GM18498 (cell line): ENCODE data around the gene UNC5C.

Experiments
- ATAC-seq: cut with Tn5 transposase; IDR thresholded peaks from one replicate; pipeline ENCODE4 v1.9.1; 2021; ENCODE audit warnings: mild to moderate bottlenecking, moderate library complexity; ENCODE audit not compliant: unreplicated experiment

Gene UNC5C

DNA sequence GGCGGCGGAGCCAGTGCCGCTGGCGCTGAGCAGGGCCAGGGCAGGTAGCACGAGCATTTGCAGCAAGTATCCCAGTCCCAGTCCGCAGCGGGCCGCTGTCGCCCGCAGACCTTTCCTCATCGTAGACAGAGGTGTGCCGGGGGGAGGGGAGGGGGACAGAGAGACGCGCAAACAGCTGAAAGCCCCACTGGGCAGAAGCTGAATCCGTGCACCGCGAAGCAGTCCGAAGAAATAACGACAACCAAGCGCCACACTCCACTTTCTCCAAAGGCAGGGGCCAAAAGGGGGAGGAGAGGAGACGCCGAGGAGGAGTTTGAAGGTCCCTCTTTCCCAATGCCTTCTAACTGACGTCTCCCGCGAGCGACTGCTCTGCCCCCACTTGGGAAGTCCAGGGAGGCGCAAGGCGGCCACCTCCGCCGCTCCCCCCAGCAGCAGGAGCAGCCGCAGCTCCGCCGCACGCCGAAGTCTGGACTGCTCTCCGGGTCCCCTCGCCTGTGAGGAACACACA lies at the start of gene UNC5C:
UNC5C (minus strand) TSS at position 236 of the 508 bp plus-strand sequence.
- ATAC-seq: peak; percentile 1

- ATAC-seq: no peak
Measured at GRCh38 chr4:95596676-95597075, 47.9 kb upstream of the UNC5C start.

DNA sequence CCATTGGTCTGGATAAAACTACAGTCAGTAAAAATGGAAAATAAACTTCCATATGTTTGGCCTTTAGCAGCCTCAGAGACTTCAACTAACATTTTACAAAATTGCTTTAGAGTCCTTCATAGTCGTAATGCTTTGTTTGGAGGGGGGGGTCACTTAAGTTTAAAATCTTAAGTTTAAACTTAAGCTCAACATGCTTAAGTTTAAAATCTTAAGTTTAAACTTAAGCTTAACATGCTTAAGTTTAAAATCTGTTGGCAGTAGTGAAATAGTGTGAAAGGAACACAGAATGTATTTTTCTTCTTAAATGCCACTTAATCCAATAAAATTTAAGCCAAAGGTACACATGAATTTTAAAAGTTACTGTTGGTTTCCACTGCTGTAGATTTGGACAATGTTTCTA lies 45.9 kb upstream of the UNC5C start:
- ATAC-seq: no peak

DNA sequence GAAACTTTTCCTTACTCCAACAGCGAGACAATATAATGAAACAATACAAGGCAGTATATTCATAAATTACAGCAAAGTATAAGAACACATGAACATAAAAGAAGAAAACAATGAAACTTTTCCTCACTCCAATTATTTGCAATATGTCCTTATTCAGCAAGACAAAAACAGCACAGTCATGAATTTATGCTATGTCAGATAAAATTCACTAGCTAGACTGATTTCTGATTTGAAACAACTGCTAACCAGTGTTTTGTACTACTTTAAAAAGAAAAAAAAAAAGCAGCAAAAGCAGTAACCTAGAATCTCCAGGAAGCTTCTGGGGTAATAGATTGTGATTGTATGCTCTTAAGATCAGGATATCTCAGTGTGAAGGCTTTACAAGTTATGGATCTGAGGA lies 45.2 kb upstream of the UNC5C start:
- no peak for ATAC-seq

DNA sequence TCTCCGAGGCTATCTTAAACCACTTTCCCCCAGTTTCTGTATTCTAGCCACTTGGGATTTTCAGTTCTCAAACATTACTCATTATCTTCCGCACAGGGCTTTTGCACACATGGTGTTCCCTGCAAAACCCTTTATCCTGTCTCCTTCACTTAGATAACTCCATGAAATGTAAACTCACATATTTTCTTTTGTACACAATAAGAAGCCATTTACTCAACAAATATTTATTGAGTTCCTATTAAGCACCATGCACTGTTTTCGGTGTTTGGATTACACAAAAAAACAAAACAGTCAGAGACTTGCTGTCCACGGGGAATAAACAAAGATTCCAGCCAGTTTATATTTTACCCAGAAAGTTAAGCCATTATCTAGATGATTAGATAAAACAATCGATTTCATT lies 42.5 kb upstream of the UNC5C start:
- ATAC-seq: no peak

- ATAC-seq: no peak
Measured at GRCh38 chr4:95590615-95591014, 41.8 kb upstream of the UNC5C start.

DNA sequence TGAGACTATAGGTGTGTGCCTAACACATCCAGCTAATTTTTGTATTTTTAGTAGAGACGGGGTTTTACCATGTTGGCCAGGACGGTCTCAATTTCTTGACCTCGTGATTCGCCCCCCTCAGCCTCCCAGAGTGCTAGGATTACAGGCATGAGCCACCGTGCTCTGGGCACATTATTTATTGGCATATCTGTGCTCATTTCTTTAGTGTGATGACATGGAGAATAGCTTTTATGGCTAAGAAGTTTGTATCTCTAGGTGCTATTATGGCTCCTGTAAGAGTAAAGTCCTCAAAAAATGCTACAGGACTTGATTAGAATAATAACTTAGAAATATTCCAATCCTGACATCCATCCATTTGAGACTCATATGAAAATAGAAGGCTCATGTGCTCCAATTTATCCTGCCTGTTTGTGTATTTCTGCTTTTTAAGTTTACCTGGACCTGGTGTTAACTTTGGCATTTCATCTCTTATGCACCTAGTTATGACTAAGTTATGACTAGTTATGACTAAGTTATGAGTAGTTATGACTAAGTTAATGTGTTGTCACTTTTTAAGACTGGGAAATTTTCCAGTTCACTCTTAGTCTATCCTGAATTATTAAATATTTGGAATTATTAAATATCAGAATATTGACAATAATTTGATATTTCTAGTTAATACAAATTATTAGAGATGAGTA lies 36.4 kb upstream of the UNC5C start:
- ATAC-seq: no peak

GRCh38 chr4:95580226-95580625 lies 31.5 kb upstream of the UNC5C start:
- no peak for ATAC-seq

DNA sequence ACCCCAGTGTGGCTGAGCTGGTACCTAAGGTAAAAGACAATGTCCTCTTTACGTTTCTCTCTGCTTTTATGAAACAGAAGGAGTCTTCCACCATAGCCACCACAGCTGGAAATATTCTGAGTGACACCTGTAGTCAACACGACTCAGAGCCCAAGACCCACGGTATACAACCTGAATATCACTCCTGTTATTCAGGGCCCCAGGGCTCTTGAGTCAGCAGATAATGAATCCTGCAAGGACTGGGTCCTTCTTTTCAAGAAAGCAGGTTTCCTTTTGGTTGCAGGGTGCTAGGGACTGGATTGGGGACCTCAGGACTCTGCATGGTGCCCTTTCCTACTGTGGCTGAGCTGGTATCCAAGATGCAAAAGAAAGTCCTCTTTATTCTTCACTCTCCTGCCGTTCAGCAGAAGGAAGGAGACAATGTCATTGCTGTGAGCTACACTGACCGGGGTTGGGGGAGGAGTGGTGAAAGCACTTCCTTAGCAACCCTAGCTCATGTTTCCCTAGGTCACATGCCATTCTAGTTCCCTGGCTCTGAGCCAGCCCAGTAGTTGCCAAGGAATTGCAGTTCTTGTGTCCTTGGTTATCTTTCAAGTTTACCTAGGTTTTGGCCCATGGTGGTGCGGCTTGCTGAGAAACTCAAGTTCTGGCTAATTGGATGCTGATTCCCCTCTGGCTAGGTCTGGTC lies 23.7 kb upstream of the UNC5C start:
- ATAC-seq: no peak

GRCh38 chr4:95571577-95571976 lies 22.8 kb upstream of the UNC5C start:
- no peak for ATAC-seq

DNA sequence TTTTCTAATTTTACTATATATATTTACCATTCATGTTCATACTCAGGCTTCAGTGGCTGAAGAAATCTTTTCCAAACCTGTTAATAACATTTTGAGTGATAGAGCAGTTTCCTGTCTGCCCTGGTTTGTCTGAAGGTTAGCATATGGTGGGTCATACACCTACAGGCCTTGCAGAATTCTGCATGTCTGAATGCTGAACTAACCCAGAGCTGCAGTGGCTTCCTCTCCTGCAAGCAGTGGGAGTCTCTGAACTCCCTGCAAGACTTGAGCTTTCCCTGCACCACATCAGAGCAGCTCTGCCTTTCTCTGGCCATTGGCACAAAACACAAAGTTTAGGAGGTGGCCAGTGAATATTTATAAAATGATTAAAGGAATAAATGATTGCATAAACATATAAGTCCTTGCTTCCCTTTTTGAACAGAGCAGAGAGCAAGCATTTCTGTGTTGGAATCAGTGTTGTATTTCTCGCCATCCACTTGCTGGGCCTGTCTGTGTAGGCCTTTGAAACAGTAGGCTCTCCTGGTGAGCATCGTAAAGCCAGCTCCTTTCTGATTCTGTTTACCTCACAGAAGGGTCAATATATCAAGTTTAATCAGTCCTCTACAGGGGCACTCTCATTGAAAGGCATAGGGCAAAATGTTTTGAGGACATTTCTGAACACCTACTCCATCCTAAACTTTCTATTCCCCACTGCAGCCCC lies 15.0 kb upstream of the UNC5C start:
- ATAC-seq: no peak

- ATAC-seq: no peak
Measured at GRCh38 chr4:95560774-95561173, 12.0 kb upstream of the UNC5C start.

- ATAC-seq: no peak
Measured at GRCh38 chr4:95556207-95556859, 7.6 kb upstream of the UNC5C start.

GRCh38 chr4:95552942-95553550 lies 4.3 kb upstream of the UNC5C start:
- no peak for ATAC-seq

GRCh38 chr4:95551653-95552052 lies 2.9 kb upstream of the UNC5C start:
- ATAC-seq: no peak

DNA sequence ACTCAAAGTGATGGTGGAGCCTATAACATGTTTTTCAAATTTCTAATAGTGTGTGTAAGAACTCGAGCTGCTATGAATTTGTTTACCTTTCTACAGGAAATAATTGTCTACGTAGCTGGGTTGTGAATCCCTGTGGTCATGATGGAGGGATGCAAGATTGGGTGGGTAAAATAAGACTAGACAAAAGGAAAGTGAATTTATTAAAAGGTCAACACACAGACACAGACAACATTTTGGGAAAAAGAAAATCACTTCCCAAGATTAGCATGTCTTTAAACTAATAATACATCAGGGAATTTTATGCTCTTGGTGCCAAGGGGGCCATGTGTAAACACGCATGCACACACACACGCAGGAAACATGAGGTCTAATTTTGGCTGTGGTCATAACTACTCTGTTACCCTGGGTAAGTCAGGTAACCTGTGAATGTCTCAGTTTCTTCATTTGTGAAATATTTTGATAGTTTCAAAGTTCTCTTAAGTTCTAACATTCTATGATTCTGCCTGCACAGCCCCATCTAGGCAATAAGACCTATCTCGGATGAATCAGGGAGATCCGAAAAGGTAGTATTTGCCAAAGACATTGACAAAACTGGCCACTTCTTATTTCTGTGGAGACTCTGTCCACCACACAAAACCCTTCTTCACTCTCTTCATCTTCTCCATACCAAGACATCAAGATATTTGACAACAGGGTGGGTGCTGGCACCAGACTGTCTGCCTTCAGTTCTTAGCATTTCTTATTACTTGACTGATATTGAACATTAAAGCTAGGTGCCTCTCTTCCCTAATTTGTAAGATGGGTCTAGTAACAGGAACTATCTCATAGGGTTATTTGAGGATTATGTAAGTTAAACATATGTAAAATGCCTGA lies 1.6 kb upstream of the UNC5C start:
- no peak for ATAC-seq

DNA sequence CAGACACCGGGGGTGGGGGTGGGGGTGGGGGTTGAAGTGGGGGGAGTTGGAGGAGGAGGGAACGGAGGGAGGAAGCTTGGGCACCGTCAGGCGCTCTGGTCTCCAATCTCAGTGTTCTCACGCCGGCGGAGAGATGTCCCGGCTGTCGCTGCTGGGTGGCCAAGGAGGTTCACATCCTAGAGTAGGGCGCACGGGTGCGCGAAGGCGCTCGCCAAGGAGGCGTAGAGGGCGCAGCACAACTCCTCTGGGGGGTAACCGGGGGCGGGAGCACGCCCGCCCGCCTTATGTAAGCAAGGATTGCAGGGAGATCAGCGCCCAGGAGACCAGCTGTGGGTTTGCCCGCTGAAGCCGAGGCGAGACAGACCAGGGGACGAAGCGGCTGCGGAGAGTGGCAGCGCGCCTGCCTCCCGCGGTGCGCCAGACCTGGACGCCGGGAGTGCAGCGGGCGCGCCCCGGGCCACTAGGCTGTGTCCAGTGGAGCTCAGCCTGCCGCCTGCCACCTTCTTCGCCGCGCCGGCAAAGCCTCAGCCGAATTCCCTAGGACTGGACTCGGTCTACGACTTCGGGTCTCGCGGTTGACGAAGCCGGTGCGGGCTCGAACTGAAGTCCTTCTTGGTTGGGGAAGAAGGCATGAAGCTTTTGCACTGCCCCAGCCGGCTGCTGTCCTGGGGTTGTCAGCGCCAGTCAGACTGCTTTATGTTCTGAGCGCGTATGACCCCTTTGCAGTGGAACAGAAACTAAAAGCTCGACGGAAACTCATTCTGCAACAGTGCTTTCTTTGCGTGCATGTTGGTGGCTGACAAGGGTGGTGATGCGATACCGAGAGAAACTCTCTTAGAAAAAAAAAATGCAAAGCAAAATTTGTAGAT lies 707 bp upstream of the UNC5C start:
- peak; percentile 95 for ATAC-seq

DNA sequence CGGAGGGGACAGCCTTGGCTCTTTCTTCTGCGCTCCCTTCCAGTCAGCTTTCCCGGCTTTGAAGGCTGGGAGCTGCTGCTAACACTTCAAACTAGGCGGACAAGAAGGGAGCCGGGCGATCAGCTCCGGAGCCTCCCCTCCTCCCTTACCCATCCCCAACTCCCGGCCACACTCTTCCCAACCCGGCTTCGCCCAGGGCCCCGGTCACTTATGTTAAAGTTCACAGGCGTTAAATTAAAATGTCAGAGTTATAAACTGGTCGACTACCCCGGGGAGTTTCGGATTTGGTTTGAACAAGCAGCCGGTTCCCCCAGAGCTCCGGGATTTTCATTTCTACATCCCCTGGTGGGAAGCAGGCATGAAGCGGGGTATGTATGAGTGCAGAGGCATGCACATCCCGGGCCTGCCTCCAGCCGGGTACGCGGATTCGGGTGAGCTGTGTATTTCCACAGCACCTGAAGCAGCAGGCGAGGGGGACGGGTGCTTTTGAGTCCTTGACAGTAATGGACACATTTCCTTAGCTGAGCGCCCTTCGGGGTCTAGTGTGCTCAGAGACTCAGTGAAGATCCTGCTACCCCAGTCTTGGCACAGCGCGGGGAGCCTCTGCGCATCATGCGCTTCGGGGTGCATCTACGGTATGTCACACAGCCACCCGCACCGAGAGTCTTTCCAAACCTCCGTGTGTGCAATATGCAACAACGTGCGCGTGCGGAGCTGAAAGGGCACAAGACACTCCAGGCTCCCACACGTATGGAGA lies 880 bp downstream of the UNC5C start:
- no peak for ATAC-seq
